Measurements from ENCODE around the gene EXOSC7.

GRCh38 chr3:44948239-44948638 is 27.8 kb upstream of the EXOSC7 start:
- no peak for TF ChIP-seq CTCF (IDR thresholded peaks at IDR 0.05)
- TF ChIP-seq EZH2 (IDR thresholded peaks at IDR 0.05; ENCODE audit: borderline replicate concordance, insufficient read depth, low read depth, low read length, poor library complexity, severe bottlenecking) = no peak
